GM18511 (cell line): ENCODE results near the gene RAB30.

Source experiments
- ATAC-seq: cut with Tn5 transposase; IDR thresholded peaks from one replicate; pipeline ENCODE4 v1.9.1; 2021; ENCODE audit warnings: mild to moderate bottlenecking, moderate library complexity; ENCODE audit not compliant: unreplicated experiment

Gene RAB30

GRCh38 chr11:83071567-83072349, at the start of gene RAB30:
RAB30 (minus strand) TSS chr11:83071897; CDS start chr11:82997316, 74,581 bp downstream.
- peak; percentile 96 for ATAC-seq

- ATAC-seq = no peak
Observed at GRCh38 chr11:83120327-83120726, 48.6 kb upstream of the RAB30 start.

GRCh38 chr11:83119216-83119615, 47.5 kb upstream of the RAB30 start:
- ATAC-seq = no peak

GRCh38 chr11:83118814-83119213, 47.1 kb upstream of the RAB30 start:
- ATAC-seq = no peak

GRCh38 chr11:83116015-83116641, 44.4 kb upstream of the RAB30 start:
- no peak for ATAC-seq

- ATAC-seq = no peak
Observed at GRCh38 chr11:83115551-83115950, 43.9 kb upstream of the RAB30 start.

- no peak for ATAC-seq
Observed at GRCh38 chr11:83115026-83115425, 43.3 kb upstream of the RAB30 start.

GRCh38 chr11:83112886-83113285, 41.2 kb upstream of the RAB30 start:
- no peak for ATAC-seq

- no peak for ATAC-seq
Observed at GRCh38 chr11:83105168-83105567, 33.5 kb upstream of the RAB30 start.

- ATAC-seq = no peak
Observed at GRCh38 chr11:83102834-83103233, 31.1 kb upstream of the RAB30 start.

GRCh38 chr11:83097429-83098075, 25.9 kb upstream of the RAB30 start:
- ATAC-seq = no peak

GRCh38 chr11:83093634-83094033, 21.9 kb upstream of the RAB30 start:
- ATAC-seq = no peak

- no peak for ATAC-seq
Observed at GRCh38 chr11:83092488-83093384, 21.0 kb upstream of the RAB30 start.

- peak; percentile 45 for ATAC-seq
Observed at GRCh38 chr11:83088965-83089364, 17.3 kb upstream of the RAB30 start.

- no peak for ATAC-seq
Observed at GRCh38 chr11:83087035-83087434, 15.3 kb upstream of the RAB30 start.

GRCh38 chr11:83079820-83080219, 8.1 kb upstream of the RAB30 start:
- no peak for ATAC-seq

GRCh38 chr11:83078269-83078668, 6.6 kb upstream of the RAB30 start:
- no peak for ATAC-seq

GRCh38 chr11:83073884-83074283, 2.2 kb upstream of the RAB30 start:
- no peak for ATAC-seq

- ATAC-seq = no peak
Observed at GRCh38 chr11:83073258-83073657, 1.6 kb upstream of the RAB30 start.

GRCh38 chr11:83072350-83073242, 899 bp upstream of the RAB30 start:
- ATAC-seq = no peak
